Measurements from ENCODE around the gene LCA5L.
"Not testable (repeated sequence)": the region's sequence is repeated elsewhere in the genome, so short reads cannot be mapped to it uniquely, and the experiment has no call there.

The LCA5L gene

DNA sequence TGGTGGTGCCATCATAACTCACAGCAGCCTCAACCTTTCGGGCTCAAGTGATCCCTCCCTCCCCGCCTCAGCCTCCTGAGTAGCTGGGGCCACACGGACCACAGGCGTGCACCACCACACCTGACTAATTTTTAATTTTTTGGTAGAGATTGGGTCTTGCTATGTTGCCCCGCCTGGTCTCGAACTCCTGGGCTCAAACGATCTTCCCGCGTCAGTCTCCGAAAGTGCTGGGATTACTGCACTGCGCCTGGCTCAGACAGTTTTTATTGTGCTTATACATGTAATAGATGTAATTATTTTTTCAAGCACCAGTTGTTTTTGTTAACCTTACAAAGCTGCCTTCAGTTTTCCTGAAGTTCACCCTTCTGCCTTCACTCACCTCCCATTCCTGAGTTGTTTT lies 58.7 kb downstream of the LCA5L start:
- no peak for DNase-seq

DNA sequence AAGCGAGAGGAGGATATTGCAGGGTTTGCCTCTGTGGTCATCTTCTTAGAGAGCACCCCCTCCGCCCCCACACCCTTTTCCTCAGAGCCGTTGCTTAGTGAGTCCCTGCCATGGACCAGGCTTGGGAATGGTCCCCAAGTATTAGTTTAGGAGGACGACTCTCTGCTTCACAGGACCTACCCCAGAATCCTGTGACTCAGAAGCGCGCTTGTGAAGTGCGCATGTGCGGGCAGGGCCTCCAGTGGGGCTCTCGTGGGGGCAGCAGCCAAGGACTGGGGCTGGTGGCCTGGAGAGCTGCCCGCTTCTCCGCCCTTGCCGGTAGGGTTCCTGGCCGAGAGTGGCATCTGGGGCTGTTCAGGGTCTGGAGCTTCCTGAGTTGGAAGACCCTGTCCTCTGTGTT lies 59.4 kb downstream of the LCA5L start:
- no peak for DNase-seq

DNA sequence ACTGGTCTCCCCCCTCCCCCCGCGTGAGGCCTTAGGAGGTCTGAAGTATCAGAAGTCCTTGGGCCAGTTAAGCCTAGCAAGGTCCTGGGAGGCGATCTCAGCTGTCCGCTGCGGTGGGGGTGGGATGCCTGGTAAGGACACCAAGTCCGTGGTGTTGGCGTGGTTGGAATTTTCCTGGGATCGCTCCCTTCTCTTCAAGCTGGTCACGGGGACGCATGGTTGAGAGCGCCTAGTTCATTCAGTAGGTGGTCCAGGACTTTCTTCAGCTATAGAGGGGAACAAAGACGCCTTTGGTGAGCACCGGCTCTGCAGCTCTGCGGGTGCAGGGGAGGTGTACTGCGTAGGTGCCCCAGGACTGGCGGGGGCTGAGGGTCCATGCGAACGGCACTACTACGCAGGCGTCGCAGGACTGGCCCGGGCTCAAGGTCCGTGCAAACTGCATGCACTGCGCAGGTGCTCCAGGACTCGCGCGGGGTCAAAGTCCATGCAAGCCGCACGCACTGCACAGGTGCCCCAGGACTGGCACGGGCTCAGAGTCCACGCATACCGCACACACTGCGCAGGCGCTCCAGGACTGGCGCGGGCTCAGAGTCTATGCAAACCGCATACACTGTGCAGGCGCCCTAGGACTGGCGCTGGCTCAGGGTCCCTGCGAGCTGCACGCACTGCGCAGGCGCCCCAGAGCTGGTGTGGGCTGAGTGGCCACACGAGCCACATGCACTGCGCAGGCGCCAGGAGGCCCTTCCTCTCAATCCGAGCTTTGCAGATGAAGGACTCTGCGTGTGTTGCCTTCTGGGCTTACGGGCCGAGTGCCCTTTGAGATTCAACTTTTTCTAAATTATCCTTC lies 60.1 kb downstream of the LCA5L start:
- DNase-seq, result peak; percentile 56

DNA sequence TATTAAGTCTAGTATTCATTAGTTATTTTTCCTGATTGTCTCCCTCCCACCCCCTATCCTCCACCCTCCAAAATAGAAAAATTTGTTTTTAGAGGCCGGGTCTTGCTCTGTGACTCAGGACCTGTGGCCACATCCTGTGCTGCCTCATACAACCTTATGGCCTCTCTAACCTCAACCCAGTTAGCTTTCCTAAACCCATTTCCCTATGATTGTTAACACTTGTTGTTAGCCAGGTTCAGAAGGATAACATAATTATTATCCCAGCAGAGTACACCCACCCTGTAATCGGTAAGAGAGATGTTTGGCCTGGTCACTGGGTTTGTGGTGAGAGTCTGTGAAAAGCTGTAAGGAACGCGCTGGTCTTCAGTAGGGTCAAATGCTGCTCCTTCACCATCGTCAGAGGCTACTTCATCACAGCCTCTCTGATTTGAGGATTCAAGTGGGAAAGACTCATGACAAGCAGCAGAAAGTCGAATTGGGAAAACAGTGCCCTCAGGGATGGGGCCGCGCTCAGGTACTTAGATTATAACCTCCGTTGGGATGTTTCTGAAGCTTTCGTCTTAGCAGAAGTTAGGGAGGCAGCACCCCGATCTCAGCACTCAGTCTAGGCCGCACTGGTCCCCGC lies 60.8 kb downstream of the LCA5L start:
- DNase-seq, result no peak

DNA sequence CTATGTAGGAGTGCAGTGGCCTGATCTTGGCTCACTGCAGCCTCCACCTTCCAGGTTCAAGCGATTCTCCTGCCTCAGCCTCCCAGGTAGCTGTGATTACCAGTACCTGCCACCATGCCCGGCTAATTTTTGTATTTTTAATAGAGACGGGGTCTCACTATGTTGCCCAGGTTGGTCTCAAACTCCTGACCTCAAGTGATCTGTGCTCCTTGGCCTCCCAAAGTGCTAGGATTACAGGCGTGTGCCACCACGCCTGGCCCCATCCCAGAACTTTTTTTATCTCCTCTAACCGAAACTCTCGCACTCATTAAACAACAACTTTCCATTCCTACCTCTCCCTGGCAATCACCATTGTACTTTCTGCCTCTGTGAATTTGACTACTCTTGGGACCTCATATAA lies 63.5 kb downstream of the LCA5L start:
- DNase-seq, result not testable (repeated sequence)

DNA sequence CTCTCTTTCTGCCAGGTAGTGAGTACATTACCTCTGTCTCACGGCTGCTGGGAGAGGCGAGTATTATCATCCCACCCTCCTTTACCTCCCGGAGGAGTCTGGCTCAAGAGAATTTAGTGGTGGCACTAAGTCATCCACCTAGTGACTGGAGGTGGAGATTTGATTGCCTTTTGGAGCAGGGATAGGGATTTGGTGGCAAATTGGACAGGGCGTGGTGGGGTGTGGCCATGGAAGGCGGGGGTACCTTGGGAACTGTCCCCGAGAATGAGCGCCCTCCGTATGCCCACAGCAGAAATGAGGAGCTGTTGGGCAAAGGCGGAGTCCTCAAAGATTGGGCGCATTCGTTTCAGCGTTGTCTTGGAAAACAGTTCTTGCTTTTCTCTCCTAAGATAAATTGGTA lies 64.6 kb downstream of the LCA5L start:
- DNase-seq, result no peak

DNA sequence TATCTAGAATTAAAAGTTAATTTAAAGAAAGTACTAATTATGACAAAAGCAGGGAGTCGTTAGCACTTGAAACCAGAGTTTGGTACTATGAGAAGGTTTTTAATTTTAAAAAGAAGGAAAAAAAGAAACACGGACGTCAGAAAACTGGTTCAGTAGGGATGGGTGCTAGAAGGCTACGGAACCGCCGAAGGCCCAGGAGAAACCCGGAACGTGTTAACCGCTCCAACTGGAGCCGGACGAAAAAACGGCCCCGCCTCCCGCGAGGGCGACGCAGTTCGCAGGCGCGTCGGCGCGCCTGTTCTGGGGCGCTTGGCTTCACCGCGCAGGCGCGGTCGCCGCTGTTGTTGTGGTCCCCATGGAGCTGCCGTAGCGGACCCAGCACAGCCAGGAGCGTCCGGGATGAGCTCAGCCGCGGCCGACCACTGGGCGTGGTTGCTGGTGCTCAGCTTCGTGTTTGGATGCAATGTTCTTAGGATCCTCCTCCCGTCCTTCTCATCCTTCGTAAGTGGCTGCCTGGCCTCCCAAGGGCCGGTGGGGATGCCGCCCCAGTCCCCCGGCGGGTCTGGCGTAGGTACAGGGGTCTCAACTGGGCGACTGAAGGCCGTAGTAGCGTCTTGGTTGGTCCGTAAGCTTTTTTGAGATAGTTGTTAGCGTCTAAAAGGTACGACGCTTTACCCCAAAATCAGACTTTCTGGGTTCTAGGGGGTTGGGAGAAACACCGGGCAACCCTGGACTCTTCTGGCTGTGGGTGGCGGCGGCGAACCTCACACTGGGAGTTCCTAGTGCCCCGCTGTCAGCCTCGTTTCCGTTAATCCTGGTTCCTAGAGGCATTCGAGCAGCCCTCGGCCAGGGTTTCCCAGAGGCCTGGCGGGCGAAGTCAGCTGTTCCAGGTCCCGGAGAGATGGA lies 65.3 kb downstream of the LCA5L start:
- peak; percentile 87 for DNase-seq

DNA sequence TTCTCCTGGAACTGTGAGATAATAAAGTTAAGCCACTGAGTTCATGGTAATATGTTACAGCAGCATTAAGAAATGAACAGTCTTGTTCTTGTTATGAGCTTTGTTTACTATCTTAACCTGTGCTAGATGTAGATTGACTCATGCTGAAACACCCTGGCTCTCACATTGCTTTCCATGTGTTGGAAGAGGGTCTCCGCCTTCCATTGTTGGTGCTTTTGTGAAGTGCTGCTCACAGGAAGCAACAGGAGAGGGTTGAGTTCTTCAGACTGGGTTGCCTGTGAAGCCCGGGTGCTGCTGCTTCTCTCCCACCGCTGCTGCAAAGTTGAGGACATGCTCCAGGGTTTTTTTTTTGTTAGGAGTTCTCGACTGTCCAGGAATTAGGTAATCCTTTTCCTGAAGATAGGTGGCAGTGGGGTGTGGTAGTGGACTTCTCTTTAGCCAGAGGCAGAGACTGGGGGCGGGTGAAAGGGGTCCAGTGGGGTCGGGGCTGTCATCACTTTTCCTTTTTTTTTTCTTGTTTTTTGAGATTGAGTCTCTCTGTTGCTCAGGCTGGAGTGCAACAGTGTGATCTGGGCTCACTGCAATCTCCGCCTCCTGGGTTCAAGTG lies 68.0 kb downstream of the LCA5L start:
- no peak for DNase-seq

DNA sequence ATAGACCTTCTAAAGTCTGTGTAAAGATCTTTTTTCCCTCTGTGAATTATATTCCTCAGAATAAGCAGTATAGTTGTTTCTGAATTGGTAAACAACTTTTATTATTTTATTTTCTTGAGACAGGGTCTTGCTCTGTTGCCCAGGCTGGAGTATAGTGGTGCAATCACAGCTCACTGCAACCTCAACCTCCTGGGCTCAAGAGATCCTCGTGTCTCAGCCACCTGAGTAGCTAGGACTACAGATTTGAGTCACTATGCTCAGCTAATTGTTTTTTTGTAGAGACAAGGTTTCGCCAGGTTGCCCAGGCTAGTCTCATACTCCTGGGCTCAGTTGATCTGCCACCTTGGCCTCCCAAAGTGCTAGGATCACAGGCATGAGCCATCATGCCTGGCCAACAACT lies 70.1 kb downstream of the LCA5L start:
- no peak for DNase-seq

DNA sequence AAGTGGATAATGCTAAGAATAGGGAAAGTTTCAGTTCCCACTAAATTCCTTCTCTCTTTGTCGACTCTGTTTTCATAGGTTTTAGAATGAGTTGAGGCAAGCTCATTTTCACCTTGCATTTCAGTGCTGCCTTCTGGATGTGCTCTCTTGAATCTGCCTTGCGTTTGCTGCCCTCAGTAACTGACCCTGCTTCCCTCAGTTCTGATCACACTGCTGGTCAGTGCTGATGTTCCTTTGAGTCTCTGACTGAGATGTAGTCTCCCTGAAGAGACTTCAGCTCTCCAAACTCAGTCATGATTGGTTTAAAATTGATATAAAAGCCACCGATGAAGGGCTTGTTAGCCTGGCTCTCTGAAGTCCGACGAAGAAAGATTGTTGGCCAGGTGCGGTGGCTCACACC lies 71.5 kb downstream of the LCA5L start:
- DNase-seq, result no peak

DNA sequence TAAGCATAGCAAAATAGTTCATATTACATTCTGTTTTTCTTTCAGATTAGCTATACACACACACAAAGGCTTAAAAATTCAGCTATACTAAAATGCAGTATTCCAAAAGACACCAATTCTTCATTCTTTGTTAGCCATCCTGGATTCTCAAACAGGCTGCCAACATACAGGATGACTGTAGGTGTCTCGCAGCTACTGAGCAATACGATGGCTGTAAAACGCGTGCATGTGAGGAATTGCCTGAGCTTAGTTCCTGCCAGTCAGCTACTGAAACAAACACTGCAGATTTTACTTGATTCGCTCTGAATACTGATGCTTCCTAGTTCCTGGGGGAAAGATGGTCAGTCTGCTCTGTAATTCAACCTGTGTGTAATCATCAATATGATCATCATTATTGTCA lies 71.9 kb downstream of the LCA5L start:
- DNase-seq, result no peak

DNA sequence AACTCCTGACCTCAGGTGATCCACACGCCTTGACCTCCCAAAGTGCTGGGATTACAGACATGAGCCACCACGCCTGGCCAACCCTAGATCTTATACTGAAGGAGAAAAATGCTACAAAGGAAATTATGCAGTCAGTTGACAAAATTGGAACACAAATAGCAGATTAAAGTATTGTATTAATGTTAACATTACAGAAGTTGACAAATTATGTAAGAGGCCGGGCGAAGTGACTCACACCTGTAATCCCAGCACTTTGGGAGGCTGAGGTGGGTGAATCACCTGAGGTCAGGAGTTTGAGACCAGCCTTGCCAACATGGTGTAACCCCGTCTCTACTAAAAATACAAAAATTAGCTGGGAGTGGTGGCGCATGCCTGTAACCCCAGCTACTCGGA lies 75.7 kb downstream of the LCA5L start:
- not testable (repeated sequence) for DNase-seq

DNA sequence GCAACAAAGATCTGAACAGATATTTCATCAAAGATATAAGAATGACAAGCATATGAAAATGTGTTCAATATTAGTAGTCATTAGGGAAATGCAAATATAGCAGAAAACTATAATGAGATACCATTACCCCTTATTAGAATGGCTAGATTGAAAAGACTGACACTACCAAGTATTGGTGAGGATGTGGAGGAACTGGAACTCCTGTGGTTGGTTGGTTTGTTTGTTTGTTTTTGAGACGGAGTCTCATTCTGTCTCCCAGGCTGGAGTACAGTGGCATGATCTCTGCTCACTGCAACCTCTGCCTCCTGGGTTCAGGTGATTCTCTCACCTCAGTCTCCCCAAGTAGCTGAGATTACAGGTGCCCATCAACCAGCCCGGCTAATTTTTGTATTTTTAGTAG lies 77.8 kb downstream of the LCA5L start:
- DNase-seq, result no peak

DNA sequence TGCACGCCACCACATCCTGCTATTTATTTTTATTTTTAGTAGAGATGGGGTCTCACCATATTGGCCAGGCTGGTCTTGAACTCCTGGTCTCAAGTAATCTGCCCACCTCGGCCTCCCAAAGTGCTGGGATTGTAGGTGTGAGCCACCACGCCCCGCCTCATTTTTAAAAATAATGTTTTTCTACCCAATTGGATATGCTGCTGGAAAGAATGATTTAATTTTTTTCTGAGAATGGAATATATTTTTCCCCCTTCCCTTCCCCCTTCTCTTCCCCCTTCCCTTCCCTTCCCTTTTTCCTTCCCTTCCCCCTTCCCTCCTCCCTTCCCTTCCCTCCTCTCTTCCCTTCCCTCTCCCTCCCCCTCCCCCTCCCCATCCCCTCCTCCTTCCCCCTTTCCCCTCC lies 79.0 kb downstream of the LCA5L start:
- no peak for DNase-seq

DNA sequence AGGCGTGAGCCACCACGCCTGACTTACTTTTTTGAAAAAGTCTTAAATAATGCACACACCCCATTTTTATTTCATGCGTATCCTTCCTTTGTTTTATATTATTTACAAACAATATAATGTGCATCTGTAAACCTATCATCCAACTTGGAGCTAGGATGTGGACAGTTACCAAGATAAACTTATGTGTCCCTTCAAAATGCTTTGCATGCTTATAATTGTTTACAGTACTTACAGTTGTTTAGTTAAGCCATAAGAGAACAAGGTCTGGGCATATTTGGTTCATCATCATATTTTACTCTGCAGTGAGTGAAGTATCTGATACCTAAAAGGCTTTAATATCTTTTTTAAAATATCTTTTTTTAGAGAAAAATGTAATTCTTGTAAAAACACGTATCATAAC lies 80.6 kb downstream of the LCA5L start:
- DNase-seq, result no peak

DNA sequence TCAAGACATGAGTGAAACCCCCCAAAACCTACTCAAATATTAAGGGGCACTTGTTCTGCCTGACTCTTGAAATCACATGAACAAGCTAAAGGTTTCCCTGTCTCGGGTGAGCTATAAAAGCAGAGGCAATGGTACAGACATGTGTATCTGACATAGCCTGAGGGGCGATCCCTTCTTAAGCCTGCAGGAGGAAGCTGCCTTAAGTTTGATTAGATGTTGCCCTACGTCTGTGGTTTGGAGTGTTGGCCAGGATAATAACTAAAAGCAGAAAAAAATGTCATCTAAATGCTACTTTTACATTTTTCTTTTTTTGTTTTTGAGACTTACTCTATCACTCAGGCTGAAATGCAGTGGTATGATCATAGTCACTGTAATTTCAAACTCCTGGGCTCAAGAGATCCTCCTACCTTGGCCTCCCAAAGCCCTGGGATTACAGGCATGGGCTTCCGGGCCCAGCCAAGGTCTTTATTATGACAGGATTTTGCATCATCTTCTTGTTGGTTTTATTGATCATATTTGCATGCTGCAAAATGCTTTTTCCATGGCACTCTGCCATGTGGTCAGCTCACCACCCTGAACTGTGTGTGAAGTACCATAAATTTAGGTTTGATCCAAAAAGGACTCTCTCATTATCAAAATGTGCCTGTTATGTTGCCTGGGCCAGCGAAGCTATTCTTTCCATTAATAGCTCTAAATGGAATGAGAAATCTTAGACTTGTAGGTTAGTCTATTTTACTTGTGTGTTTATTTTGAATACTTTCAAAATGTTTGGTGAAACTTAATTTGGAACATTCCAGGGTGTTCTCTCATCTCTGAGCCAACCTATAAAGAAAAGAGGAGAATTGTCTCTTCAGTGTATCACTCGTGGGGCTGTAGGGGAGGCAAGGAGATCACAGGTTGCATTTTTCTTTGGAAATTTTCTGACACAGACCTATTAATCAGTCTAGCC lies 81.7 kb downstream of the LCA5L start:
- DNase-seq, result no peak

DNA sequence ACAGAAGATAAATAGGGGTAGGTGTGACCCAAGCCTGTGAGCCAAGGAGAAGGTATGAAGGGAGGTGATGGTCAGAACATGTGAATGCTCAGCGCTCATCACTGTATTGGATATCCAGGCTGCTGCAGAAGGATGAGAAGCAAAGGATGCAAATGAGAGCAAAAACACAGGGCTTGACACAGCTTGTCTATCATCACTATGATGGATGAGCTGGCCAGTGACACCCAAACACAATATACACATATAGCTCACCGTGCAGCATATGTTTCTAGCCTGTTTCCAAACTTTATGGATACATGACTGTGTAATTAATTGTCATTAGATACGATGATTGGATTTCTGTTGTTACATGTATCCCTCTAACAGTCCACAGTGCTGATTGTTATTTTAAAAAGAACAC lies 82.8 kb downstream of the LCA5L start:
- no peak for DNase-seq

DNA sequence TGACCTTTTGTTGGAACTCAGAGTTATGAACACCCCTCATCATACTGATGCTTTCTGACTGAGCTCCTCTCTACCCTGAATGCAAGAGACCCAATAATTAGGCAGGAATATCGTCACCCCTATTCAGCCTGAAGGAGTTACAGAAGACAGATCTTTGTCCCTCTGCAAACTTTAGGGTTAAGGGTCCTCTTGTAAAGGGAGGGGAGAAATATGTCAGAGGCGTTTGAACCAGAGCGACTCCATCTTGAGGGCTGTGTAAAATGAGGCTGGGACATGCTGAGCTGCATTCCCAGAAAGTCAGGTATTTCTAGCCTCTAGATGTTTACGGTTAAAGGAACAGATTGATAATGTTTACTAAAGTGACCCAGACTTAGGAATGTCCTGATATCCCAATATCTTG lies 86.2 kb downstream of the LCA5L start:
- DNase-seq, result no peak

Data from stimulated activated naive CD4-positive, alpha-beta T cell treated with Interleukin-2 at 50 U/mL for 16 hours (primary cell).